Heart left ventricle (tissue), 16 donors: Measurements from ENCODE around the gene COA5. TPM values are rescaled to one million over a fixed set of nuclear protein-coding genes. Genes with fewer than 3 reads are reported as not detected.

ENCODE experiments used
- ATAC-seq, 4 donors: fragments of 200-7000 bp; cut with Tn5 transposase; one replicate each; pipeline ENCODE4 v1.9.1; 2020 to 2022; ENCODE audit warnings: moderate library complexity in 4 of 4, mild to moderate bottlenecking in 3 of 4, moderate number of reproducible peaks in 1 of 4
- DNase-seq, 5 donors: peaks; one replicate each; pipeline ENCODE4 v3.0.0-alpha.2; 2020
- H3K27ac ChIP-seq, 12 donors: fragments of 200-600 bp; sonication (generic) in 4 of 12; one replicate each; pipeline versions ENCODE4 v1.5.0 to v1.8.0; 2016 to 2022; ENCODE audit warnings: mild to moderate bottlenecking in 2 of 12
- H3K27me3 ChIP-seq, 9 donors: fragments of 200-600 bp; sonication (generic) in 2 of 9; one replicate each; pipeline versions ENCODE4 v1.5.1 to v1.8.0; 2016 to 2022; ENCODE audit warnings: mild to moderate bottlenecking in 3 of 9
- H3K36me3 ChIP-seq, 9 donors: fragments of 200-600 bp; sonication (generic) in 2 of 9; one replicate each; pipeline versions ENCODE4 v1.5.0 to v1.8.0; 2018 to 2022; ENCODE audit warnings: mild to moderate bottlenecking in 2 of 9
- H3K4me1 ChIP-seq, 12 donors: fragments of 200-600 bp; sonication (generic) in 4 of 12; one replicate each; pipeline versions ENCODE4 v1.5.0 to v1.8.0; 2016 to 2022; ENCODE audit warnings: mild to moderate bottlenecking in 3 of 12
- H3K4me3 ChIP-seq, 12 donors: fragments of 200-600 bp; sonication (generic) in 4 of 12; one replicate each; pipeline versions ENCODE4 v1.5.0 to v1.8.0; 2017 to 2022; ENCODE audit warnings: mild to moderate bottlenecking in 9 of 12, moderate library complexity in 4 of 12
- H3K9me3 ChIP-seq, 12 donors: fragments of 200-600 bp; sonication (generic) in 4 of 12; one replicate each; pipeline versions ENCODE4 v1.5.0 to v1.8.0; 2016 to 2022; ENCODE audit warnings: mild to moderate bottlenecking in 1 of 12
- POLR2A ChIP-seq, 2 donors: fragments of 450-650 bp; IDR thresholded peaks; one replicate each; pipeline ENCODE4 v1.6.1; 2017; ENCODE audit warnings: antibody characterized with exemption in 2 of 2, mild to moderate bottlenecking in 2 of 2, moderate library complexity in 2 of 2
- WGBS, 4 donors: extraction: QIAGEN DNeasy Blood & Tissue Kit in 2 of 4; methylation state at CpG; one replicate each; pipeline versions ENCODE4 v1.1.5 to v1.1.7; 2013 to 2018; 5-methylcytosine and 5-hydroxymethylcytosine counted together
- intact Hi-C, 10 donors: fragments of 100-400 bp; cut with DNase I; formaldehyde crosslinking; loops; one replicate each; pipeline versions ENCODE4 v1.11.1 to v1.14.2; 2022
- polyA plus RNA-seq, 2 donors: library from polyadenylated mRNA; stranded (reverse); fragments of 200-250 nt; gene quantifications; one replicate each; pipeline ENCODE4 v1.2.3, GENCODE V29; 2013
- total RNA-seq, 9 donors: library from RNA; depleted of rRNA in 2 of 9; stranded (reverse); fragments of >200 nt in 2 of 9; fragmentation: NEBNext Ultra II Directional in 3 of 9; extraction: Animal tissue kit (Norgen Biotek cat#: 25700) in 3 of 9; gene quantifications; one replicate each; pipeline versions ENCODE4 v1.1.0 to v1.2.4, GENCODE V29; 2016 to 2023
- TF ChIP-seq, protein P1 (sequence below), 12 donors: fragments of 200-600 bp; sonication (generic) in 4 of 12; IDR thresholded peaks; one replicate each; pipeline versions ENCODE4 v1.5.0 to v1.8.0; 2018 to 2022; ENCODE audit warnings: antibody characterized with exemption in 12 of 12, mild to moderate bottlenecking in 5 of 12
- donor health status: ischemic (EF 13 %, LVEDD 7.1; RV severe dilation, severe dysfunction).
- donor health status: healthy with polysubstance abuse.
- donor health status: DM: no; HTN: yes; CAD: no.
- donor health status: DM: no; HTN: no; CAD: no.
- donor health status: ischemic (EF 25% LVEDD 6.9; RV normal size, moderate dysfunction).
- donor health status: ischemic (EF 25% LVEDD 5.7; RV mildly dilated, moderate dysfunction).
- donor health status: healthy.
- donor health status: DM: yes; HTN: yes; CAD: no.
- donor health status: ischemic (EF 35%, LVEDD 5.7; RV mildly dilated, moderate dysfunction).
- donor health status: nonischemic (EF 11% LVEDD 7.7; RV severe dilation, severe dysfunction).
- donor health status: DM: yes; HTN: yes; CAD: no.
- donor health status: PGD.
- donor health status: ischemic (EF 29% LVEDD 5.4; RV normal size, mild dysfunction).
- donor health status: nonischemic (EF 23%, LVEDD 6.1; RV moderate dilation, normal function).

Gene COA5
- total and polyA plus RNA-seq, 11 donors = 19.6 to 39.5 (median 27.7) TPM

GRCh38 chr2:98558852-98559530 is 49.3 kb downstream of the COA5 start:
- intact Hi-C loops = no loop called here
- Histone ChIP-seq H3K9me3 (no peaks in the 10 kb centered on the region), H3K4me1 (peaks cover 5 to 74% (median 45%) of the 10 kb centered on the region in 12 donors), H3K4me3 (no peak overlapping the region), H3K27ac (peak overlapping the region in 3 of 12 donors; percentile 74 to 85 (median 81)), H3K27me3 (no peaks in the 10 kb centered on the region), H3K36me3 (peaks cover 0 to 87% (median 45%) of the 10 kb centered on the region in 9 donors)
- ATAC-seq = no peak
- WGBS, 4 donors = 95 to 99% (median 98%) methylated on average over 16 of the region's 16 CpGs
- TF ChIP-seq POLR2A (IDR thresholded peaks at IDR 0.05) = no peak
- TF ChIP-seq, protein P1, sequence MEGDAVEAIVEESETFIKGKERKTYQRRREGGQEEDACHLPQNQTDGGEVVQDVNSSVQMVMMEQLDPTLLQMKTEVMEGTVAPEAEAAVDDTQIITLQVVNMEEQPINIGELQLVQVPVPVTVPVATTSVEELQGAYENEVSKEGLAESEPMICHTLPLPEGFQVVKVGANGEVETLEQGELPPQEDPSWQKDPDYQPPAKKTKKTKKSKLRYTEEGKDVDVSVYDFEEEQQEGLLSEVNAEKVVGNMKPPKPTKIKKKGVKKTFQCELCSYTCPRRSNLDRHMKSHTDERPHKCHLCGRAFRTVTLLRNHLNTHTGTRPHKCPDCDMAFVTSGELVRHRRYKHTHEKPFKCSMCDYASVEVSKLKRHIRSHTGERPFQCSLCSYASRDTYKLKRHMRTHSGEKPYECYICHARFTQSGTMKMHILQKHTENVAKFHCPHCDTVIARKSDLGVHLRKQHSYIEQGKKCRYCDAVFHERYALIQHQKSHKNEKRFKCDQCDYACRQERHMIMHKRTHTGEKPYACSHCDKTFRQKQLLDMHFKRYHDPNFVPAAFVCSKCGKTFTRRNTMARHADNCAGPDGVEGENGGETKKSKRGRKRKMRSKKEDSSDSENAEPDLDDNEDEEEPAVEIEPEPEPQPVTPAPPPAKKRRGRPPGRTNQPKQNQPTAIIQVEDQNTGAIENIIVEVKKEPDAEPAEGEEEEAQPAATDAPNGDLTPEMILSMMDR (IDR thresholded peaks at IDR 0.05) = no peak
- no peak for DNase-seq

- H3K4me3 ChIP-seq = no peak overlapping the region
- H3K4me1 ChIP-seq = peaks cover 0 to 53% (median 23%) of the 10 kb centered on the region in 12 donors
- DNase-seq (no peak), ATAC-seq (no peak)
- peak overlapping the region in 1 of 12 donors; percentile 15 for H3K27ac ChIP-seq
- TF ChIP-seq POLR2A (IDR thresholded peaks at IDR 0.05) = no peak
- TF ChIP-seq, protein P1 (IDR thresholded peaks at IDR 0.05) = no peak
- peaks cover 0 to 93% (median 62%) of the 10 kb centered on the region in 9 donors for H3K36me3 ChIP-seq
- H3K27me3 ChIP-seq = no peaks in the 10 kb centered on the region
- WGBS, 4 donors = 73 to 86% (median 78%) methylated on average over 5 of the region's 5 CpGs
- intact Hi-C loops = no loop called here
- H3K9me3 ChIP-seq = no peaks in the 10 kb centered on the region
Measured at GRCh38 chr2:98556344-98557033, 51.8 kb downstream of the COA5 start.

DNA sequence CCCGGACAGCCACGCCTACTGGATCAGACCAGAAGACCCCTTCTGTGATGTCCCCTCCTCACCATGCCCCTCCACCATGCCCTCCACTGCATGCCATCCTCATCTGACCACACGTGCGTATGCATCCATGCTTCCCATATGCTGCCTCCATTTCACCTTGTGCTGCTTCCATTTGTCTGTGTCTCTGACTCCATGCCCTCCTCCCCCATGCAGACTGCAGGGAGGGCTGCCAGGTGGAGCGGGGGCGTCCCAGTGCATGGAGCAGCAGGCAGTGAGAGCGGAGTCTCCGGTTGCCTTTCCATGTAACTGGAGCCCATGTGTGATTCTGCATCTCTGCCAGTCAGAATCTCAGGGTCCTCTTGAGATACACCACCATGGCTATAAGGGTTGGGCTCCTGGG is 52.6 kb downstream of the COA5 start:
- intact Hi-C loops = no loop called here
- Histone ChIP-seq H3K4me1 (peaks cover 0 to 45% (median 17%) of the 10 kb centered on the region in 12 donors), H3K4me3 (no peak overlapping the region), H3K27ac (peak overlapping the region in 1 of 12 donors; percentile 42), H3K36me3 (peaks cover 0 to 98% (median 62%) of the 10 kb centered on the region in 9 donors), H3K27me3 (no peaks in the 10 kb centered on the region), H3K9me3 (no peaks in the 10 kb centered on the region)
- DNase-seq (no peak), ATAC-seq (no peak)
- TF ChIP-seq, protein P1 (IDR thresholded peaks at IDR 0.05) = no peak
- TF ChIP-seq POLR2A (IDR thresholded peaks at IDR 0.05) = no peak
- 95 to 97% (median 96%) methylated on average over 8 of the region's 8 CpGs for WGBS, 4 donors

DNA sequence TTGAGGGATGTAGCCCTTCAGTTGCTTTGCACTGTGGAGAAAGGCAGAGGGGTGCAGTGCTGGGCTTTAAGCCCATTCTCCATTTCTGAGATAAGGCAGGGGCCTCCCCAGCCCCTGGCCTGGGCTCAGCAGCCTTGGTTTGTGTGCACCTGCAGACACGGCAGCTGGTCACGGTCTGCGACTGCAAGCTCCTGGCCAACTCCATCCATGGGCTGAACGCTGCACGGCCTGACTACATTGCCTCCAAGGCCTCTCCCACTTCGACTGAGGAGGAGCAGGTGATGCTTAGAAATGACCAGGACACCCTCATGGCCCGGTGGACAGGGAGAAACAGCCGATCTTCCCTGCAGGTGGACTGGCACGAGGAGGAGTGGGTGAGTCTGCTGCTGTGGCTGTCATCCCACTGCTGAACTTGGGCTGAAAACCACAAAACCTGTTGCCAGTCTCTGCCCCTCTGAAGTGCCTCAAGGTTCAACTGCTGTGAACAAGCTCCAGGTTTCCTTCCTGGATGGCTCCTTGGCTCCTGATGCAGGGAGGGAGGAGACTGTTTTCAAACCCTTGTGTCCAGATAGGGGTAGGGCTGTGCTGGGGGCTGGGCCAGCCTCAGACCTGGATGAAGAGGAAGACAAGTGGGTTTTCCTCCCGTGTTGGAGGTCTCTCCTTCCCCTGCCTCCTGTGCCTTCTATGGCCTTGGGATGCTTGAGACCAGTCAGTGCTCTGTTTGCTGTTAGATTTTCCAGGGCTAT is 54.0 kb downstream of the COA5 start:
- H3K36me3 ChIP-seq = peaks cover 0 to 99% (median 62%) of the 10 kb centered on the region in 9 donors
- peak overlapping the region in 1 of 12 donors; percentile 22 for H3K27ac ChIP-seq

More for the DNA sequence above, 54.0 kb downstream of the COA5 start:
- WGBS, 4 donors = 82 to 90% (median 86%) methylated on average over 9 to 10 of the region's 10 CpGs
- DNase-seq = no peak
- H3K27me3 ChIP-seq = no peaks in the 10 kb centered on the region
- intact Hi-C loops = no loop called here
- no peaks in the 10 kb centered on the region for H3K9me3 ChIP-seq
- no peak for ATAC-seq
- TF ChIP-seq, protein P1 (IDR thresholded peaks at IDR 0.05) = no peak
- TF ChIP-seq POLR2A (IDR thresholded peaks at IDR 0.05) = no peak
- H3K4me3 ChIP-seq = no peak overlapping the region
- H3K4me1 ChIP-seq = peaks cover 0 to 31% (median 8%) of the 10 kb centered on the region in 12 donors
